Measurements from ENCODE around the gene TRDMT1.

GRCh38 chr10:17155826-17156225 lies 45.6 kb downstream of the TRDMT1 start:
- TF ChIP-seq CTCF (IDR thresholded peaks at IDR 0.05; ENCODE audit: low read depth, low read length, poor library complexity, severe bottlenecking): no peak
- TF ChIP-seq EZH2phosphoT487 (IDR thresholded peaks at IDR 0.05; ENCODE audit: borderline replicate concordance, low read length): no peak

Measured in DOHH2 (cell line).